GM19324 (cell line): ENCODE results near the gene MAP3K5.

Source experiments
- ATAC-seq: cut with Tn5 transposase; IDR thresholded peaks from one replicate; pipeline ENCODE4 v1.9.1; 2021; ENCODE audit warnings: mild to moderate bottlenecking, moderate library complexity; ENCODE audit not compliant: unreplicated experiment, low FRiP score

The MAP3K5 gene

DNA sequence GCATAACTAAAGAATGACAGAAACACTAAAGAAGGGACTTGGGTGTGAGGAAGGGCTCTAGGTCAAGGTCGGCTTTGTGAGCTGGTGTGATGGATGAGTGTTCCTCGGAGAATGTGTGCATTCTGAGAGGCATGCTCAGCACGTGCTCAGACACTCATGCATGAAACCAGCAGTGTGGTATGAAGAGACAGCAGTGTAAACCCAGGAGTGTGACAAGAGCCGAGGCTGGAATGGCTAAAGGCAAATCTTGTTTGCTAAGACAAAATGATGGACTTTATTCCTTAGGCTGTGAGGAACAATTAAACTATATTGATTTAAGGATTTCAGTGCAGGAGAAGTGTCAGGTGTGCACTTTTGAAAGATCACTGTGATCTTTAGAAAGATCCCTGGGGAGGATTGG, 134.6 kb downstream of the MAP3K5 start:
- no peak for ATAC-seq

DNA sequence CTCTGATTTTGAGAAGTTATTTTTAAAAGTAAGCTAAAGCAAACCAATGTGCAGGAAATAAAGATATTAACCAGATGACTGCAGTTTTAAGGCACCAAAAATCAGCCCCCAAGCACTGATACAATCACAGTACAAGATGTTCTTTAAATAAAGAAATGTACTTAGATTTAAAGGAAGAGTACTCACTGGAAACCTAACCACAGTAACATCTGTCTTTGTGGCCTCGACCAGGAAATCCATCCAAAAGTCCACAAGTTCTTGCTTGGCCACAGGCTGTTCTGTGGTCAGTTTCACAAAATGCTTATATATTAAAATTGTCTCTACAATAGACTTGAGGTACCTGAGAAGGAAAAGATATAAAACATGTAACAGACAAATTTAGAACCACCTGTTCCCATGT, 136.2 kb downstream of the MAP3K5 start:
- ATAC-seq = no peak

DNA sequence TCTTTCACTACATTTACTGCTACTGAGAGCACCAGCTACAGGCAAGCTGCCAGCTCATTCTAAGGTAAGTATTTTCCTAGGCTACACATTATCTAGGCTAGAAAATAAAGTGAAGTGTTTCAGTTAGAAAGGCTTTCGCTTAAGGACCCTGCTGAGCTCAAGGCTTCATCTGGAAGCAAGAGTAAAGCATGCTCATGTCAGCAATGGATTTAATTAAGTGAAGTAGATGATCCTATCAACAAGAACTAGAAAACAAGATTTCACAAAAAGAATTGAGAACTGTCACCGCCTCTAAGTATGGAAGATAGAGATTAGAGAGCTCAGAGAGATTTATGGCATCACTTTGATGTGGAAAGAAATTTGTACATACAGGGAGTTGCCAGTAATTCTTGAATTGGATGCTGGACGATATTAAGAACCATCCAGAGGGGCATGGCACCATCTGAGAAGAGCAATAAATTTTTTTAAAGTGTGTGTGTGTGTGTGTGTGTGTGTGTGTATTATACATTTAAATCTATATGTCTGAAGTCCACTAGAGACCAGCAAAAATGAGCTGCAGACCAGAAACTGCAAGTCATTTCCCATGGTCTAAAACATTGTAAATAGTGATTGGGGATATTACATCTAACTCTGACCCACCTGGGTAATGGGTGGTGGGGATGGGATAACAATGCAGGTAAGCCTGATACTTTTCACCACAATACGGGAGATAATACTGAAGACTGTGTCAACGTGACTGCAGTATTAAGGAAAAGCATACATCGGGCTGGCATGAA, 136.8 kb downstream of the MAP3K5 start:
- ATAC-seq = no peak

DNA sequence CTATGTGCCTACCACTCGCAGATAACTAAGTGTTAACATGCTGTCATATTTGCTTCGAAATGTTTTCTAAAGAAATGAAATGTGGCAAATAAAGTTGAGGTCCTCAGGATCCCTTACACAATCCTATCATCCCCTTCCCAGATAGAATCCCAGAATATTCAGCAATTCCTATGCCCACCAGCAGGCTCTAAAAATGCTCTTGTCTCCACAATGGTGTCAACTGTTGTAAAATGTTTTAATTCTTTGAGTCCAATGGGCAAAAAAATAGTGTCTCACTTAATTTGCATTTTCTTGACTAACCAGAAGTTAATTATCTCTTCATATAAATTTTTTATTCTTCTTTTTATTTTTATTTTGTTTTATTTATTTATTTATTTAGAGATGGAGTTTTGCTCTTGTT, 138.2 kb downstream of the MAP3K5 start:
- no peak for ATAC-seq

DNA sequence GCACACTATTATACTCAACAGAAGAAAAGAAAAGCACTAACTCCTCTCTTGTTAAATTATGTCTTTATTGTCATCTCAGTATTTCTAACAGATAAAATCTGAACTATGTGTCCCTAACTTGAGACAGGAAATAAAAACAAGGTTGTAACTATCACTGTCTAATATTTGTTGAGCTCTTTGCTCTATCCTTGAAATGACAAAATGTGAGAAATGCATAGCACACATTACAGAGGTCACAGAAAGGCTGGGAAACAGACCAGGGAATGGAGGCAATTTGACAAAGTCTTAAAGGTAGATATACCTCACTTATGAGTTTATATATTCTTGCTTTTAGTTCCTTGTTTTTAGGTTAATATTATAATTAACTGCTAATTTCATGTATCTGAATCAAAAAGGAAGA, 139.6 kb downstream of the MAP3K5 start:
- no peak for ATAC-seq

DNA sequence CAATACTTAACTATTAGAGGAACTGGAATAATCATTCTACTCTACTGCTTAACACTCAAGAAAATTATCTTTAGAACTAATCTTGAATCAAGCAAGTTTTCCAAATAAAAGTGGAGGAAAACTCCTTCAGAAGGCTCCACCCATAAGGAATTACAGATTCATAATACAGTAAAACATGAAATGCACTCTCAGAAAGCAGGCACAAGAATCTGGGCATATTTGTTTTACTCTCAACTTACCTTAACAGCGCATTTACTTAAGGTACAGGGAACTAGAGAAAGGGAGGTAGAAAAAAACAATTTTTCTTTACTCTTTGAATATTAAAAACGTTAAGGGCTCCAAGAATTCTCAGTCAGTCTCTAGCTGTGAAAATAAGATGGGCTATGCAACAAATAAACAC, 140.3 kb downstream of the MAP3K5 start:
- ATAC-seq = no peak

DNA sequence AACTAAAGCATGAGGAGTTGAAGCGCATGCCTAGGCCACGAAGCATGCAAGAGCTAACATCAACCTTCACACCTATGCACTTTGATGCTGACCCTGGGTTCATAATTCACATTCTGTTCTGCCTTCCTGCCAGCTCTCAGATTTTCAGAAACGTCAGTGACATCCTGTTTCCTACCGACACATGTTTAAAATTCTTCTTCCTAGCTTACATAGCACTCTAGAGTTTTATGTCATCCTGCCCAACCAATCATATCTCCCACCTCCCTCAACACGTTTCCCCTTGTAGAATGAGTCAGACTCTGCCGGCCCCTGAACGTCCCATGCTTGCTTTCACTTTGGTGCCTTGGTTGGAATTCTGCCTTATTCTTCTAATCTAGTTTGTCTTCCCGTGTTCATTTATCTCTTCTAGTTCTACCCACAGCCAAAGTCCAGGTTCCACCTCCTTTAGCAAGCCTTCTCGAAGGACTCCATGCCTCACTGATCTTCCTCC, 144.9 kb downstream of the MAP3K5 start:
- ATAC-seq = no peak

DNA sequence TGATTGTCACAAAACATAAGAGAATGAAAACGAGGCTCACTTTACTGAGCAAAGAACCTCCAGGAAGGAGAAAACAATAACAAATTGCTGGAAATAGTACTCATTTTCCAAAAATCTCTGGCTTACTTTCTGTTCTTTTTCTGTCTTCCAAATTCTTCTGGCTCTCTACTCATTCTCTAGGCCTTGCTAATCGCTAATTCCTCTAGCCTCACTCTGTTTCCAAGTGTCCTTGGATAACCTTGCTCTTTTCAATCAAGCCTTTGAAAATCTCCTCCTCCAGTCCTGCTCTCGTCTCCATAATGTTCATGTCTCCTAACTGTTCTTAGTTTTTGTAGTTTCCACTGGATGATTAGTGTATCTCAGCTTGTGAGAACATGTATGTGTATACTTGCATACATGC, 145.9 kb downstream of the MAP3K5 start:
- no peak for ATAC-seq

DNA sequence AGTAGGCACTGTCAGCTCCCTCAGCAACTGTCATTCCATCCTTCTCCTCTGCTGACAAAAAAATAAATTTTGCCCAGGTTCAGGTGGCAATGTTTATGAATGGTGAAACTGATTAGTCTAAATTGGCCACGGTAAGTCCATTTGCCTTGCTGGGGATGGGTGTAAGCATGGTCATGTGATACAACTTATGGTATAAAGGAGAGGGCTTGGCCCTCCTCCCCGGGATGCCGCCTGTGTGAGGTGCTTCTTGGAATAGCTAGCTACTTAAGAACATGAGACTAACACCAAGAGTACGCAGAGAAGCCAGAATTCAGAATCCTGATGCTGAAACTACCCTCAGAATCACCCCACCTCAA, 147.7 kb downstream of the MAP3K5 start:
- ATAC-seq = no peak

DNA sequence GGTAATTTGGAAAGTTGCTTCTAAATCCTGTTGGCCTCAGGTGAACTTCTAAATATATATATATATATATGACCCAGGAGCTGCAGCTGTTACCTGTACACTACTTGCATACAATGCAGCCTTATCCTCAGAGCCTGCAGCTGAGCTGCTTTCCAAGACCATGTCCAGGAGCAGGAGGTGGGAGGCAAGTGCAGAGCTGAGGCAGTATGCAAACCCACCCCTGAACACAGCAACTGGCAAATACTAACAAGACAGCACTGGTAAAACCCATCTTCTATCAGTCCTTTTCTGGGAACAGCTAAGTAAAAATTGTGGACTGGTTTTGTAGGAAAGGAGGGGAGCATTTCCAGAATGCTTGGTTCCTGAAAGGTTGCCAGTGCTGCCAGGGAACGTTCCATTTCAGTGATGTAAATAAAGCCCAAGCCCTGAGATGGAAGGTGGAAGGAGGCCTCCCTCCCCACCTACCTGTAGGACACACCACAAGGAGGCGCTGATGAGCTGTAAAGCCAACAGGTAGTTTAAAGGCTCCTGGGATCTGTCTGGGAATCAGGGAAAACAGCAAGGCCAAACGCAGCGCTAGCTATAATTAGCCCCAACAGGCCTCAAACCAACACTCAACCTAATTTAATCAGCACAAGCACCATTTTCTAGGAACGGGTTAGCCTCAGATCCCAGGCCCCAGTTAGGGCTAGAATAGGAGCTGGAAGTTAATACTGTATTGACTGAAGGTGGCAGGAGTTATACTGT, 148.3 kb downstream of the MAP3K5 start:
- no peak for ATAC-seq

DNA sequence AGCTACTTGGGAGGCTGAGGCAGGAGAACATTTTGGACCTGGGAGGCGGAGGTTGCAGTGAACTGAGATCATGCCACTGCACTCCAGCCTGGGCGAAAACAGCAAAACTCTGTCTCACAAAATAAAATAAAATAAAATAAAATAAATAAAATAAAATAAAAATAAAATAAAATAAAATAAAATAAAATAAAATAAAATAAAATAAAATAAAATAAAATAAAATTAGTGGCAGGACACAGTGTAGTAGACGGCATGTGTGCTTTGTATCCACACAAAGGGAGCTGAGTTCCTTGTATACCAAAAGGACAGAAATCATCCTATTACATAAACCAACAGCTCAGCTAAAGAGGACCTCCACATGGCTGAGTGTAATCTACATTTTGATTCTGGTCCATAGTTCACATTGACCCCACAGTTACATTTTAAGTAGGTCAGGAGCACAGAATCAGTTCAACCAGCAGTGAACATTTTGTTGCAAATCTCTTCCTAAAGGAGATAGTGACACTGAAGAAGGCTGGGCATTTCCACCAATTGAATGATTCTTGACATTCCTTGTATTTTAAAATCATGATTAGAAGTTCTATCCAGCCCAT, 150.3 kb downstream of the MAP3K5 start:
- no peak for ATAC-seq

DNA sequence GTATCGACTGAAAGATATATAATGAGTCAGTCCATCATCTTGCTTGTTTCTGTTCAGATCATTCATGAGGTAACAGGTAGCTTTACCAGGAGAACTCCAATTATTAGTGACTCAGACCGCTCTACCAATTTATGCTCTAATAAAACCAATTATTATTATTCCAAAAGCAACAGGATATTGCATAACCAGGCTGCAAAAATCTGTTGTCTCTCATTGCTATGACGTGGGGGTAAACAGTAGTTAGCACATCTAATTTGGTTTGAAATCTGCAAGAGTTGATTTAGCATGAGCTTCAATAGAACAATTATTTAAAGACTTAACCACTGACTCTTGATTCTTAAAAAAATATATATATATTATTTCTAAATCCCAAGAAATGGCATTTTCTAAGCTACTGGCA, 151.1 kb downstream of the MAP3K5 start:
- no peak for ATAC-seq

DNA sequence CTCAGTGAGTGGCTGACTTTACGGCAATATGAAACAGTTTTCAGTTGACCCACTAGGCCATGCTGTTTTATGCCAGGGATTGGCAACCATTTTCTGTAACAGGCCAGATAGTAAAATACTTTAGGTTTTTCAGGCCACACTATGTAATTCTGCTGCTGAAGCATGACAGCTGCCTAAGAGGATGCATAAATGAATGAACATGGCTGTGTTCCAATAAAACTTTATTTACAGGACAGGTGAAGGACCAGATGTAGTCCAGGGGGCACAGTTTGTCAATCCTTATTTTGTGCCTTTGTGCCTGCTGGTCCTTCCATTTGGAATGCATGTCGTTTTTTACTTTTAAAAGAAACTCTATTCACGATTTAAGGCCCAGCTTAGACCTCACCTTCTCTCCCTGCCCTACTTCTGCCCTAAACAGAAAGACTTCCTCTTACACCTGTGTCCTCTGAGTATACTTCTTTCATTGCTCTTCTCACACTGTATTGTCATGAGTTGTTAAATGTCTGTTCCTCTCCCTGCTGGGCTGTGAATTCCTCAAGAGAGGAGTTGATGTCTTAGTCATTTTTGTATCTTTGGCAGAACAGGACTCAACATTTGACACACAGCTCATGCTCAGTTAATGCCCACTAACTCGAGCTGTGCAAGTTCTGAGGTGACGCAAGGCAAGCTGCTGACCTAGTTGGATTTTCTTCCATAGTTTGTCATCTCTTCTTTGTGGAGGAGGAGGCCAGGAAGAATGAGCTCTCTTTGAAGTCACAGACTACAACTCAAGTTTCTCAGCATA, 152.0 kb downstream of the MAP3K5 start:
- ATAC-seq = no peak

DNA sequence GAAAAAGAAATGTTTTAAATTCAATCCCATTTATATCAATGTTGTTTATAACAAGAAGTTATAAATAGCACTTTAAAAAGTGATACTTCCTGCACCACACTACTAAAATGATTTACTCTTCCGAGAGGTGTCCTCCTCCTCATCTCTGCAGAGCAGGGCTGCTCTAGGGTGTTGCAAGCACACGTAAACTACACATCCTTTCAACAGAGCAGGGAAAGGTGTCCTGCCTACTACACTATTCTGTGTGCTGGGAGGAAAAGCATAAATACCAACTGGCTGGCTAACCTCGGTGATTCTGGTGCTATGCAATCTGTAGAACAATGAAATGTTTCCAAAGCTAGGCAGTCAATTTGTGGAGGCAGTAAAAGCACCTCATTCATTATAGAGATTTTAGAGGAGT, 152.6 kb downstream of the MAP3K5 start:
- ATAC-seq = no peak

DNA sequence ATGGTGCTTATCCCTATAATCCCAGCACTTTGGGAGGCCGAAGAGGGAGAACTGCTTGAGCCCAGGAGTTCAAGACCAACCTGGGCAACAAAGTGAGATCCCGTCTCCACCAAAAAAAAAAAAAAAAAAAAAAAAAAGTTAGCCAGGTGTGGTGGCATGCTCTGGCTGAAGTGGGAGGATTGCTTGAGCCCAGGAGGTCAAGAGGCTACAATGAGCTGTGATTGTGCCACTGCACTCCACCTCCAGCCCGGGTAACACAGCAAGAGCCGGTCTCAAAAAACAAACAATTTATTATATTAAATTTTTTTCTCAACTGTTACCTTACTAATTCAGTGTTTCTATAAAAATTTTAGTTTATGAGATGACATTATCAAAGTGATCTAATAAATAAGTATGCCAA, 156.7 kb downstream of the MAP3K5 start:
- ATAC-seq = no peak

DNA sequence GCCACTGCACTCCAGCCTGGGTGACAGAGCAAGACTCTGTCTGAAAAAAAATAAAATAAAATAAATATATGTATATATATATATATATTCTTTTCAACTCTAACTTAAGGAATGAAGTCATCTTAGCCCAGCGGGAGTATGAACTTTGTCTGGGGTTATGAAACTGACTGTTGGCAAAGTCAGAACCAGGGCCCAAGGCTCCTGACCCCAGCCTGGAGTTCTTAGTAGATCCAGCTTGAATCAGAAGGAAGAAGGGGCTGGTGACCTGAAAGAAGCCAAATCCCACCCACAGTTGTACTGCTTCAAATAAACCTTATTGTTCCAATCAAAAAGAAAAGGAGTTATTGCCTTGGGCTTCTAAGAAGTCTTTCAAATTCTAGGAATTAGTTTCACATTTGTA, 158.9 kb downstream of the MAP3K5 start:
- no peak for ATAC-seq

DNA sequence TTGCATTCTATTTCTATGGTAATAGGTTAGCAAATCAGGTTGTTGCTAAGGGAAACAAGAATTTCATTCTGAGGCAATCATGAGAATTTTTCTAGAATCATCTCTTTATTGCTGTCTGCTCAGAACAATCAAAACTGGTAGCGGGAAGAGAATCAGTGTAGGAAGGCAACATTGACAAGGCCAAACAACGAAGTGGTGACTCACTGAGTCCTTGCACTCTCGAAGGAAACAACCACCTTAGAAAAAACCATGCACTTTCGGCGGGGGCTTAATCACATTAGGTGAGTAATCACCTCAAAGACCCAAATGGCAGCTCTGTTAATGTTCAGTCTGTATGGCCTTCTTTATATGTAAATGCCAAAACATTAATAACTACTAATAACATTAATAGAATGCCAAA, 163.3 kb downstream of the MAP3K5 start:
- no peak for ATAC-seq

DNA sequence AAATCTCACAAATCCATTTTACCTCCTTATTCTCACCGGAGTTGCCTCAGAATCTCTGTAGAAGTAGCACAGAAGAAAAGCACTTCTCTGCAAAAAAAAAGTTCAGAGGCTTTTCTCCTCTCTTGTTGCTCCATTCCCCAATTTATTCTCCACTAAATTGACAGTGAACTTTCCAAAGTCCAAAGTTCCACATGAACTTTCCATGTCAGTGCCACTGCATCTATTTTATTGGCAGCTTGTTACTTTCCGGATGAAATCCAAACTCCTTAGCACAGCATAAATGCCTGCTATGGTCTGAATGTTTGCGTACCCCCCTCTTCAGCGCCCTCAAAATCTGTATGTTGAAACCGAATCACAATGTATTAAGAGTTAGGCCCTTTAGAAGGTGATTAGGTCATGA, 165.1 kb downstream of the MAP3K5 start:
- ATAC-seq = no peak

DNA sequence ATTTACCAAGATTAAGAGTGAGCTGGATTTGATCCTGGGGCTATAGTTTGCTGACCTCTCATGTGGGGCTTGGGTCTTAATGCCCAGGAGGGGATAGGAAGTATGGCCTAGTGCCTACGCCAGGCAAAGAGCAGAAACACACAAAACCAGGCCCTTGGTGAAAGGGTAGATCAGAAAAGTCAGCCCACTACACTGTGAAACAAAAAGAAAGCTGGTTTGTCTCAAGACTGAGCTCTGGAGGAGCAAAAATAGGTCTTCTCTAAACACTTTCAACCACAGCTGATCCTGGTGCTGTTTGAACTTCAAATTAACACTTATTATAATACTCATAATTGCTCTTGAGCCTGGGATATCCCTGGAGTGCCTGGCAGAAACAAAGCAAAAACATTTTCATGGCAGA, 167.0 kb downstream of the MAP3K5 start:
- no peak for ATAC-seq

DNA sequence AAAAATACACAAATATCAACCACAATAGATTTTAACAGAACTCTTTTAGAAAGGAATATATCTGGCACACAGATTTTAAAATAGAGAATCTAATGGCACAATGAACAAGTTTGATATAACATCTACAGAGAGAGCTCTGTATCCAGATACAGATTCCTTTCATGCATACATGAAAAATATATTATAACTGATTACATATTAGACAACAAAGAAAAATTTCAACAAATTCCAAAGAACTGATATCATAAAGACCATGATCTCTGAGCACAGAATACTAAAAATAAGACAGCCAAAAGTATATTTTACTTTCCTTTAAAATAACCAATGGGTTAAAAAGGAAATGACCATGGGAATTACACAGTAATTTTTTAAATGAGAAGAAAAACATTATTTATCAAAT, 167.9 kb downstream of the MAP3K5 start:
- no peak for ATAC-seq

DNA sequence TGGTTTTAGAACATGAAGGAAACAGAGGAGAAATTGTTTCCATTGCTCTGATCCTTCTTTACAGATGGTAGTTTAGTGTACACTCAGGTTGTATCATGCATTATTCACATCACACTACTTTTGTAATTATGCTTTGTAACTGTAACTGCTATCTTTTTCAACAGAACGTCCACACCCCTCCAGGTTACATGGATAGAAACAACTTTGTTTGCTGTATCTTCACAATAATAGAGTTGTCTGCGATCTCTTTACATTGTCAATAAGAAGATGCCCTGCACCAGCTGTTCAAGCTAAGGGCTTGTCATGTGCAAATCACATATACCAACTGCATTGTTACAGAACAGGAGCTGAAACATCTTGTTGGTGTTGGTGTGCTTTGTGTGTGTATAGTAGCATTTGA, 174.2 kb downstream of the MAP3K5 start:
- ATAC-seq = no peak
